Kidney epithelial cell (primary cell): ENCODE data around the gene PIP5KL1. TPM values are rescaled to one million over a fixed set of nuclear protein-coding genes. Genes with fewer than 3 reads are reported as not detected.

Source experiments
- DNase-seq: peaks from one replicate; pipeline ENCODE4 v3.0.0-alpha.2; 2010; ENCODE audit warnings: low read depth
- H3K27me3 ChIP-seq: 2 replicates; pipeline ENCODE4 v1.6.0; 2011; ENCODE audit warnings: low read length; ENCODE audit not compliant: control insufficient read depth, insufficient read depth
- H3K36me3 ChIP-seq: 2 replicates; pipeline ENCODE4 v1.5.1; 2011; ENCODE audit warnings: low read length; ENCODE audit not compliant: control insufficient read depth, insufficient read depth
- H3K4me3 ChIP-seq: 2 replicates; pipeline ENCODE4 v1.5.1; 2011; ENCODE audit warnings: low read depth, mild to moderate bottlenecking, control low read depth, low read length
- CTCF ChIP-seq: IDR thresholded peaks from 2 replicates; pipeline ENCODE4 v1.5.1; 2011; ENCODE audit warnings: mild to moderate bottlenecking, moderate library complexity, low read length, control low read depth, inconsistent platforms; ENCODE audit not compliant: insufficient read depth, poor library complexity, severe bottlenecking
- total RNA-seq: library from RNA; depleted of rRNA; stranded (reverse); fragments of >200 nt; gene quantifications from 2 replicates; pipeline ENCODE4 v1.2.3, GENCODE V29; 2015

Gene PIP5KL1
- total RNA-seq, 1 donor from 2014 or later = 3.6 TPM

- TF ChIP-seq CTCF = no peak
- no peak overlapping the region for H3K4me3 ChIP-seq
Observed at GRCh38 chr9:127953154-127953553, 22.6 kb upstream of the PIP5KL1 start.

GRCh38 chr9:127950513-127951289, 20.1 kb upstream of the PIP5KL1 start:
- Histone ChIP-seq H3K27me3 (no peaks in the 10 kb centered on the region), H3K36me3 (no peaks in the 10 kb centered on the region), H3K4me3 (no peak overlapping the region)
- no peak for DNase-seq
- TF ChIP-seq CTCF = no peak

More at GRCh38 chr9:127953154-127953553, 22.6 kb upstream of the PIP5KL1 start:
- Histone ChIP-seq H3K27me3 (no peaks in the 10 kb centered on the region), H3K36me3 (no peaks in the 10 kb centered on the region)
- no peak for DNase-seq

GRCh38 chr9:127949827-127950512, 19.4 kb upstream of the PIP5KL1 start:
- Histone ChIP-seq H3K36me3 (no peaks in the 10 kb centered on the region), H3K4me3 (no peak overlapping the region), H3K27me3 (no peaks in the 10 kb centered on the region)
- no peak for DNase-seq
- TF ChIP-seq CTCF = no peak

GRCh38 chr9:127947841-127948710, 17.5 kb upstream of the PIP5KL1 start:
- Histone ChIP-seq H3K4me3 (no peak overlapping the region), H3K27me3 (no peaks in the 10 kb centered on the region), H3K36me3 (no peaks in the 10 kb centered on the region)
- TF ChIP-seq CTCF = no peak
- no peak for DNase-seq

- DNase-seq = no peak
- no peak for TF ChIP-seq CTCF
Observed at GRCh38 chr9:127946728-127947127, 16.2 kb upstream of the PIP5KL1 start.

More at GRCh38 chr9:127946728-127947127, 16.2 kb upstream of the PIP5KL1 start:
- Histone ChIP-seq H3K4me3 (no peak overlapping the region), H3K27me3 (no peaks in the 10 kb centered on the region), H3K36me3 (no peaks in the 10 kb centered on the region)
